ENCODE results near the gene FLOT1. TPM values are rescaled to one million over a fixed set of nuclear protein-coding genes. Genes with fewer than 3 reads are reported as not detected.

Gene FLOT1
- total and polyA plus RNA-seq, 2 of the 13 experiments (the other 11 are each of a cell fraction or from before 2014, with no cell fraction given): 82.3 to 130 TPM

DNA sequence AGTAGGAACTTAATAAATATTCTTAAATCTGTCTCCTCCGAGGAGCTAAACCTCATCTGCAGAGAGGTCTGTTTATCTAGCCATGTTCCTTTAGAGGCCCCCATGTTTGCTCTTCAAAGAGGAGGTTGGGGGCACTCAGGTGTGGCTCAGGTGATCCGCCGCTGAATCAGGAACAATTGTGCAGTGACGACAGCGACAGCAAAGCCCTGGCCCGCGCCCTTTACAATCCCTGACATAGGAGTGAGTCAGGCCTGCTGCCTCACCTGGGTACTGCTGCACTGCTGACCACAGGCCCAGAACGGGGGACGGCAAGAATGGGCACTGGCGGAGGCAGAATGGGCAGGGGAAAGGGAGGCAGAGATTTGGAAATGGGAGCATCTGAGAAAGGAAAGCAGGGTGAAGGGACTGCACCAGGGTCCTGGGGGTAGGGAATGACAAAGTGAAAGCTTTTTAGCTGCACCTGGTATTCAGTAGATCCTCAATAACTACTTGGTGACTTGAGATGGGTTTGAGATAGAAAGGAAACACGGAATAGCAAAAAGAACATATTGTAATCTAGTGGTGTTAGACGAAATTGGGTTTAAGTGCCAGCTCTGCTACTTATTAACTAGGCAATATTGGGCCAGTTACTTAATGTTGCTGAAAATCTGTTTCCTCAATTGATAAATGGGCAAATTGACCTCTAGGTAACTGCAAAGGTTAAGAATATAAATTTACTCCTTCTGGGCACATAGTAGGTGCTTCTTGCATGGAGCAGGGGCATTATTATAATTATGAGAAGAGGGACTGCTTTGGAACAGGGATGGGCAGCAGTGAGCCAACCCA is 7.3 kb upstream of the FLOT1 start (continued):
- TF ChIP-seq, protein P1, sequence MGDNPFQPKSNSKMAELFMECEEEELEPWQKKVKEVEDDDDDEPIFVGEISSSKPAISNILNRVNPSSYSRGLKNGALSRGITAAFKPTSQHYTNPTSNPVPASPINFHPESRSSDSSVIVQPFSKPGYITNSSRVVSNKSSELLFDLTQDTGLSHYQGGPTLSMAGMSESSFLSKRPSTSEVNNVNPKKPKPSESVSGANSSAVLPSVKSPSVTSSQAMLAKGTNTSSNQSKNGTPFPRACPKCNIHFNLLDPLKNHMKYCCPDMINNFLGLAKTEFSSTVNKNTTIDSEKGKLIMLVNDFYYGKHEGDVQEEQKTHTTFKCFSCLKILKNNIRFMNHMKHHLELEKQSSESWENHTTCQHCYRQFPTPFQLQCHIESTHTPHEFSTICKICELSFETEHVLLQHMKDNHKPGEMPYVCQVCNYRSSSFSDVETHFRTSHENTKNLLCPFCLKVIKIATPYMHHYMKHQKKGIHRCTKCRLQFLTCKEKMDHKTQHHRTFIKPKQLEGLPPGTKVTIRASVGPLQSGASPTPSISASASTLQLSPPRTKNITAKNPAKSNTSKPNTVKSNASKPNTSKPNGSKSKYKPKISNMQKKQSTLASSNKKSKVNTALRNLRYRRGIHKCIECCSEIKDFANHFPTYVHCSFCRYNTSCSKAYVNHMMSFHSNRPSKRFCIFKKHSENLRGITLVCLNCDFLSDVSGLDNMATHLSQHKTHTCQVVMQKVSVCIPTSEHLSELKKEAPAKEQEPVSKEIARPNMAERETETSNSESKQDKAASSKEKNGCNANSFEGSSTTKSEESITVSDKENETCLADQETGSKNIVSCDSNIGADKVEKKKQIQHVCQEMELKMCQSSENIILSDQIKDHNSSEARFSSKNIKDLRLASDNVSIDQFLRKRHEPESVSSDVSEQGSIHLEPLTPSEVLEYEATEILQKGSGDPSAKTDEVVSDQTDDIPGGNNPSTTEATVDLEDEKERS (CRISPR knock-in tag; IDR thresholded peaks at IDR 0.05): 0 out of 2 replicates have a peak, but pooled peaks have one; percentile 52
- TF ChIP-seq, protein P2, sequence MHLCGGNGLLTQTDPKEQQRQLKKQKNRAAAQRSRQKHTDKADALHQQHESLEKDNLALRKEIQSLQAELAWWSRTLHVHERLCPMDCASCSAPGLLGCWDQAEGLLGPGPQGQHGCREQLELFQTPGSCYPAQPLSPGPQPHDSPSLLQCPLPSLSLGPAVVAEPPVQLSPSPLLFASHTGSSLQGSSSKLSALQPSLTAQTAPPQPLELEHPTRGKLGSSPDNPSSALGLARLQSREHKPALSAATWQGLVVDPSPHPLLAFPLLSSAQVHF (CRISPR knock-in tag; IDR thresholded peaks at IDR 0.05): peak; percentile 23; the same call in 1 of the 2 replicates
- TF ChIP-seq, protein P3, sequence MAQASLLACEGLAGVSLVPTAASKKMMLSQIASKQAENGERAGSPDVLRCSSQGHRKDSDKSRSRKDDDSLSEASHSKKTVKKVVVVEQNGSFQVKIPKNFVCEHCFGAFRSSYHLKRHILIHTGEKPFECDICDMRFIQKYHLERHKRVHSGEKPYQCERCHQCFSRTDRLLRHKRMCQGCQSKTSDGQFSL (CRISPR knock-in tag; IDR thresholded peaks at IDR 0.05): no peak
- no peak for TF ChIP-seq MAFK (conservative IDR thresholded peaks at IDR 0.05 in 1 of 2, IDR thresholded peaks at IDR 0.05 in 1 of 2; ENCODE audit: low read length in 2 of 2)
- TF ChIP-seq POLR2A (IDR thresholded peaks at IDR 0.05; ENCODE audit: insufficient read depth in 1 of 2, low read depth in 2 of 2, low read length in 2 of 2): no peak
- TF ChIP-seq, protein P4, sequence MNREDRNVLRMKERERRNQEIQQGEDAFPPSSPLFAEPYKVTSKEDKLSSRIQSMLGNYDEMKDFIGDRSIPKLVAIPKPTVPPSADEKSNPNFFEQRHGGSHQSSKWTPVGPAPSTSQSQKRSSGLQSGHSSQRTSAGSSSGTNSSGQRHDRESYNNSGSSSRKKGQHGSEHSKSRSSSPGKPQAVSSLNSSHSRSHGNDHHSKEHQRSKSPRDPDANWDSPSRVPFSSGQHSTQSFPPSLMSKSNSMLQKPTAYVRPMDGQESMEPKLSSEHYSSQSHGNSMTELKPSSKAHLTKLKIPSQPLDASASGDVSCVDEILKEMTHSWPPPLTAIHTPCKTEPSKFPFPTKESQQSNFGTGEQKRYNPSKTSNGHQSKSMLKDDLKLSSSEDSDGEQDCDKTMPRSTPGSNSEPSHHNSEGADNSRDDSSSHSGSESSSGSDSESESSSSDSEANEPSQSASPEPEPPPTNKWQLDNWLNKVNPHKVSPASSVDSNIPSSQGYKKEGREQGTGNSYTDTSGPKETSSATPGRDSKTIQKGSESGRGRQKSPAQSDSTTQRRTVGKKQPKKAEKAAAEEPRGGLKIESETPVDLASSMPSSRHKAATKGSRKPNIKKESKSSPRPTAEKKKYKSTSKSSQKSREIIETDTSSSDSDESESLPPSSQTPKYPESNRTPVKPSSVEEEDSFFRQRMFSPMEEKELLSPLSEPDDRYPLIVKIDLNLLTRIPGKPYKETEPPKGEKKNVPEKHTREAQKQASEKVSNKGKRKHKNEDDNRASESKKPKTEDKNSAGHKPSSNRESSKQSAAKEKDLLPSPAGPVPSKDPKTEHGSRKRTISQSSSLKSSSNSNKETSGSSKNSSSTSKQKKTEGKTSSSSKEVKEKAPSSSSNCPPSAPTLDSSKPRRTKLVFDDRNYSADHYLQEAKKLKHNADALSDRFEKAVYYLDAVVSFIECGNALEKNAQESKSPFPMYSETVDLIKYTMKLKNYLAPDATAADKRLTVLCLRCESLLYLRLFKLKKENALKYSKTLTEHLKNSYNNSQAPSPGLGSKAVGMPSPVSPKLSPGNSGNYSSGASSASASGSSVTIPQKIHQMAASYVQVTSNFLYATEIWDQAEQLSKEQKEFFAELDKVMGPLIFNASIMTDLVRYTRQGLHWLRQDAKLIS (CRISPR knock-in tag; IDR thresholded peaks at IDR 0.05): no peak
- TF ChIP-seq, protein P5, sequence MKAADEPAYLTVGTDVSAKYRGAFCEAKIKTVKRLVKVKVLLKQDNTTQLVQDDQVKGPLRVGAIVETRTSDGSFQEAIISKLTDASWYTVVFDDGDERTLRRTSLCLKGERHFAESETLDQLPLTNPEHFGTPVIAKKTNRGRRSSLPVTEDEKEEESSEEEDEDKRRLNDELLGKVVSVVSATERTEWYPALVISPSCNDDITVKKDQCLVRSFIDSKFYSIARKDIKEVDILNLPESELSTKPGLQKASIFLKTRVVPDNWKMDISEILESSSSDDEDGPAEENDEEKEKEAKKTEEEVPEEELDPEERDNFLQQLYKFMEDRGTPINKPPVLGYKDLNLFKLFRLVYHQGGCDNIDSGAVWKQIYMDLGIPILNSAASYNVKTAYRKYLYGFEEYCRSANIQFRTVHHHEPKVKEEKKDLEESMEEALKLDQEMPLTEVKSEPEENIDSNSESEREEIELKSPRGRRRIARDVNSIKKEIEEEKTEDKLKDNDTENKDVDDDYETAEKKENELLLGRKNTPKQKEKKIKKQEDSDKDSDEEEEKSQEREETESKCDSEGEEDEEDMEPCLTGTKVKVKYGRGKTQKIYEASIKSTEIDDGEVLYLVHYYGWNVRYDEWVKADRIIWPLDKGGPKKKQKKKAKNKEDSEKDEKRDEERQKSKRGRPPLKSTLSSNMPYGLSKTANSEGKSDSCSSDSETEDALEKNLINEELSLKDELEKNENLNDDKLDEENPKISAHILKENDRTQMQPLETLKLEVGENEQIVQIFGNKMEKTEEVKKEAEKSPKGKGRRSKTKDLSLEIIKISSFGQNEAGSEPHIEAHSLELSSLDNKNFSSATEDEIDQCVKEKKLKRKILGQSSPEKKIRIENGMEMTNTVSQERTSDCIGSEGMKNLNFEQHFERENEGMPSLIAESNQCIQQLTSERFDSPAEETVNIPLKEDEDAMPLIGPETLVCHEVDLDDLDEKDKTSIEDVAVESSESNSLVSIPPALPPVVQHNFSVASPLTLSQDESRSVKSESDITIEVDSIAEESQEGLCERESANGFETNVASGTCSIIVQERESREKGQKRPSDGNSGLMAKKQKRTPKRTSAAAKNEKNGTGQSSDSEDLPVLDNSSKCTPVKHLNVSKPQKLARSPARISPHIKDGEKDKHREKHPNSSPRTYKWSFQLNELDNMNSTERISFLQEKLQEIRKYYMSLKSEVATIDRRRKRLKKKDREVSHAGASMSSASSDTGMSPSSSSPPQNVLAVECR (CRISPR knock-in tag; IDR thresholded peaks at IDR 0.05; ENCODE audit: borderline replicate concordance): no peak; the same call in 1 of the 2 replicates
- no peak for TF ChIP-seq ZNF567 (CRISPR knock-in tag; IDR thresholded peaks at IDR 0.05; ENCODE audit: borderline replicate concordance)
- no peak for TF ChIP-seq CENPT (CRISPR knock-in tag; IDR thresholded peaks at IDR 0.05; ENCODE audit: low read depth)
- no peak for TF ChIP-seq KDM3A (CRISPR knock-in tag; IDR thresholded peaks at IDR 0.05; ENCODE audit: low read depth)
- TF ChIP-seq RFX3 (CRISPR knock-in tag; IDR thresholded peaks at IDR 0.05): no peak
- TF ChIP-seq KLF15 (CRISPR knock-in tag; IDR thresholded peaks at IDR 0.05; ENCODE audit: borderline replicate concordance): no peak
- no peak for TF ChIP-seq ZNF234 (CRISPR knock-in tag; conservative IDR thresholded peaks at IDR 0.05)
- TF ChIP-seq ZZZ3 (CRISPR knock-in tag; IDR thresholded peaks at IDR 0.05; ENCODE audit: borderline replicate concordance): no peak
- TF ChIP-seq DR1 (CRISPR knock-in tag; IDR thresholded peaks at IDR 0.05): no peak
- no peak for TF ChIP-seq NFKBIZ (CRISPR knock-in tag; IDR thresholded peaks at IDR 0.05)
